HepG2 (cell line): ENCODE results near the gene INF2. TPM values are rescaled to one million over a fixed set of nuclear protein-coding genes. Genes with fewer than 3 reads are reported as not detected.

Source experiments
- HOXA5 ChIP-seq: sonication (generic); formaldehyde crosslinking; IDR thresholded peaks from 2 replicates; pipeline ENCODE4 v1.4.0; 2020; ENCODE audit warnings: missing genetic modification reagents
- JARID2 ChIP-seq: sonication (generic); formaldehyde crosslinking; IDR thresholded peaks from 2 replicates; pipeline ENCODE4 v1.8.1; 2023; ENCODE audit warnings: missing genetic modification reagents, inconsistent platforms; ENCODE audit not compliant: insufficient replicate concordance
- MEF2D ChIP-seq: sonication (generic); formaldehyde crosslinking; IDR thresholded peaks from 2 replicates; pipeline ENCODE4 v1.5.1; 2020; ENCODE audit warnings: mild to moderate bottlenecking, missing genetic modification reagents
- MEIS2 ChIP-seq: sonication (generic); formaldehyde crosslinking; IDR thresholded peaks from 2 replicates; pipeline ENCODE4 v1.9.0; 2021; ENCODE audit warnings: mild to moderate bottlenecking, missing genetic modification reagents
- MNT ChIP-seq: fragments of 450-650 bp; IDR thresholded peaks from 2 replicates; pipeline ENCODE4 v1.6.1; 2016
- MTF2 ChIP-seq: sonication (generic); formaldehyde crosslinking; IDR thresholded peaks from 2 replicates; pipeline ENCODE4 v1.5.0; 2020; ENCODE audit warnings: missing genetic modification reagents, borderline replicate concordance
- NR2F6 ChIP-seq, 2 experiments: IDR thresholded peaks; 2 replicates each; pipeline ENCODE4 v1.6.1; 2016; ENCODE audit warnings: antibody characterized with exemption in 1 of 2, mild to moderate bottlenecking in 1 of 2
- NRL ChIP-seq: sonication (generic); formaldehyde crosslinking; IDR thresholded peaks from 2 replicates; pipeline ENCODE4 v1.5.0; 2020; ENCODE audit warnings: missing genetic modification reagents, mild to moderate bottlenecking, moderate library complexity, borderline replicate concordance
- POGK ChIP-seq: sonication (generic); formaldehyde crosslinking; conservative IDR thresholded peaks from 2 replicates; pipeline ENCODE4 v1.8.0; 2022; ENCODE audit warnings: mild to moderate bottlenecking, moderate library complexity, missing genetic modification reagents
- RARA ChIP-seq: IDR thresholded peaks from 2 replicates; pipeline ENCODE4 v1.6.1; 2016; ENCODE audit warnings: missing genetic modification reagents, missing compliant biosample characterization
- RXRA ChIP-seq: sonication (generic); formaldehyde crosslinking; IDR thresholded peaks from 2 replicates; pipeline ENCODE4 v1.5.1; 2020; ENCODE audit warnings: missing genetic modification reagents
- SAP130 ChIP-seq: IDR thresholded peaks from 2 replicates; pipeline ENCODE4 v1.6.1; 2016; ENCODE audit warnings: low read depth
- TP53 ChIP-seq: sonication (generic); formaldehyde crosslinking; conservative IDR thresholded peaks from 2 replicates; pipeline ENCODE4 v1.4.0; 2020; ENCODE audit warnings: missing genetic modification reagents
- TRAFD1 ChIP-seq: sonication (generic); formaldehyde crosslinking; IDR thresholded peaks from 2 replicates; pipeline ENCODE4 v1.5.1; 2020; ENCODE audit warnings: missing genetic modification reagents, mild to moderate bottlenecking, borderline replicate concordance
- U2AF1 ChIP-seq: fragments of 200-400 bp; formaldehyde crosslinking; optimal IDR thresholded peaks from 2 replicates; pipeline ENCODE3; 2017; ENCODE audit warnings: mild to moderate bottlenecking, low read depth, low read length
- ZBTB34 ChIP-seq: sonication (generic); formaldehyde crosslinking; IDR thresholded peaks from 2 replicates; pipeline ENCODE4 v1.8.0; 2022; ENCODE audit warnings: mild to moderate bottlenecking, missing genetic modification reagents
- ZFP36L2 ChIP-seq: sonication (generic); formaldehyde crosslinking; IDR thresholded peaks from 2 replicates; pipeline ENCODE4 v1.4.0; 2020; ENCODE audit warnings: missing genetic modification reagents
- ZNF138 ChIP-seq: sonication (generic); formaldehyde crosslinking; IDR thresholded peaks from 2 replicates; pipeline ENCODE4 v1.5.0; 2020; ENCODE audit warnings: mild to moderate bottlenecking, low read depth, missing genetic modification reagents
- ZNF431 ChIP-seq: sonication (generic); formaldehyde crosslinking; IDR thresholded peaks from 2 replicates; pipeline ENCODE4 v1.9.0; 2022; ENCODE audit warnings: missing genetic modification reagents, low read depth, mild to moderate bottlenecking, borderline replicate concordance
- ZNF549 ChIP-seq: sonication (generic); formaldehyde crosslinking; IDR thresholded peaks from 2 replicates; pipeline ENCODE4 v1.5.0; 2020; ENCODE audit warnings: missing genetic modification reagents
- ZNF558 ChIP-seq: sonication (generic); formaldehyde crosslinking; IDR thresholded peaks from 2 replicates; pipeline ENCODE4 v1.9.0; 2022; ENCODE audit warnings: mild to moderate bottlenecking, missing genetic modification reagents, borderline replicate concordance
- polyA plus RNA-seq, 8 experiments: library from polyadenylated mRNA; depleted of rRNA in 3 of 8; stranded (reverse) in 7 of 8; unstranded in 1 of 8; fragments of >200 nt; fragmentation: Illumina TruSeq in 4 of 8; extraction: Trizol in 4 of 8; gene quantifications; 2 replicates each; pipeline versions ENCODE4 v1.2.1 to v1.2.3, GENCODE V29; 2011 to 2016; ENCODE audit warnings: low read depth in 4 of 8, missing spikeins in 1 of 8, mixed read lengths in 1 of 8; ENCODE audit not compliant: insufficient read depth in 1 of 8
- total RNA-seq, 5 experiments: library from RNA; depleted of rRNA; stranded (reverse); fragments of >200 nt; fragmentation: Illumina TruSeq; extraction: Trizol; gene quantifications; 2 replicates each; pipeline ENCODE4 v1.2.3, GENCODE V29; 2016; ENCODE audit warnings: low read depth in 1 of 5

INF2 gene
- total and polyA plus RNA-seq, 2 of the 13 experiments (the other 11 are each of a cell fraction or from before 2014, with no cell fraction given): 16.4 to 26.4 TPM

GRCh38 chr14:104676694-104677511 is 12.5 kb upstream of the INF2 start (continued):
- no peak for TF ChIP-seq POGK (CRISPR knock-in tag)
- peak; percentile 47 for TF ChIP-seq SAP130 (CRISPR knock-in tag)
- TF ChIP-seq MTF2 (CRISPR knock-in tag): peak; percentile 77; the same call in 1 of the 2 replicates
- no peak for TF ChIP-seq ZNF549 (CRISPR knock-in tag)
- TF ChIP-seq ZNF431 (CRISPR knock-in tag): 0 out of 2 replicates have a peak, but pooled peaks have one; percentile 39
- no peak for TF ChIP-seq ZFP36L2 (CRISPR knock-in tag)
- no peak for TF ChIP-seq TRAFD1 (CRISPR knock-in tag)
- TF ChIP-seq U2AF1: no peak
- 0 out of 2 replicates have a peak, but pooled peaks have one; percentile 30 for TF ChIP-seq MEF2D (CRISPR knock-in tag)
- 0 out of 2 replicates have a peak, but pooled peaks have one; percentile 9 for TF ChIP-seq RXRA
- TF ChIP-seq NRL (CRISPR knock-in tag): peak; percentile 31; the same call in 1 of the 2 replicates
- TF ChIP-seq TP53 (CRISPR knock-in tag): no peak
- TF ChIP-seq HOXA5 (CRISPR knock-in tag): no peak
- TF ChIP-seq MNT: no peak
- TF ChIP-seq JARID2: no peak
- no peak for TF ChIP-seq ZNF558 (CRISPR knock-in tag)
- TF ChIP-seq RARA: 0 out of 2 replicates have a peak, but pooled peaks have one; percentile 12
- no peak for TF ChIP-seq MEIS2 (CRISPR knock-in tag)
- TF ChIP-seq NR2F6 (IDR thresholded peaks at IDR 0.05): no peak
- TF ChIP-seq NR2F6 (CRISPR knock-in tag; IDR thresholded peaks at IDR 0.05): peak; percentile 21; the same call in 1 of the 2 replicates
- TF ChIP-seq ZBTB34: no peak
- TF ChIP-seq ZNF138 (CRISPR knock-in tag): no peak
